ENCODE results near the gene SPTSSB. TPM values are rescaled to one million over a fixed set of nuclear protein-coding genes. Genes with fewer than 3 reads are reported as not detected.

Gene SPTSSB
- total RNA-seq, 1 donor from 2014 or later, result 0.50 TPM

DNA sequence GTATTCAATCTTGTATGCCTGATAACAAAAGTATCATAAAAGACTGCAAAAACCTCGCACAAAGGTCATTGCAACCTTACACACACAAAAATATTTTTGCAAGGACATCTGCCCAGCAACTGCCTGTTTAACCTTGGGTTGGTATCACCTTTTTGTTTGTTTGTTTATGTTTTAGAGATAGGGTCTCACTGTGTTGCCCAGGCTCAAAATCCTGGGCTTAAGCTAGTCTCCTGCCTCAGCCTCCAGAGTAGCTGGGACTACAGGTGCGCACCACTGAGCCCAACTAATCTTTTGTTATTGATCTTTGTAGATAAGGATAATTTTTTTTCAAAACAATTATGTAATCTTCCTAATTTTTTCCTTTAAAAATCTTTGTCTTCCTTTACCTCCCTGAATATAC is 54.2 kb downstream of the SPTSSB start:
- Histone ChIP-seq H3K36me3 (ENCODE audit: insufficient read depth, low read length) (no peaks in the 10 kb centered on the region), H3K27ac (ENCODE audit: low read depth, low read length) (no peak overlapping the region), H3K4me2 (ENCODE audit: low read length) (no peak overlapping the region), H2AFZ (ENCODE audit: low read depth, low read length) (no peak overlapping the region), H3K4me1 (ENCODE audit: insufficient read depth, low read length) (no peaks in the 10 kb centered on the region), H3K79me2 (ENCODE audit: insufficient read depth, low read length) (no peaks in the 10 kb centered on the region), H3K27me3 (ENCODE audit: insufficient read depth, low read length) (no peaks in the 10 kb centered on the region), H3K4me3 (ENCODE audit: insufficient read depth, low read depth, low read length) (no peak overlapping the region), H3K9ac (ENCODE audit: low read length) (no peak overlapping the region), H3K9me3 (ENCODE audit: insufficient read depth, low read depth, low read length) (no peaks in the 10 kb centered on the region), H4K20me1 (ENCODE audit: insufficient read depth, low read length) (no peaks in the 10 kb centered on the region)
- TF ChIP-seq, protein P1, sequence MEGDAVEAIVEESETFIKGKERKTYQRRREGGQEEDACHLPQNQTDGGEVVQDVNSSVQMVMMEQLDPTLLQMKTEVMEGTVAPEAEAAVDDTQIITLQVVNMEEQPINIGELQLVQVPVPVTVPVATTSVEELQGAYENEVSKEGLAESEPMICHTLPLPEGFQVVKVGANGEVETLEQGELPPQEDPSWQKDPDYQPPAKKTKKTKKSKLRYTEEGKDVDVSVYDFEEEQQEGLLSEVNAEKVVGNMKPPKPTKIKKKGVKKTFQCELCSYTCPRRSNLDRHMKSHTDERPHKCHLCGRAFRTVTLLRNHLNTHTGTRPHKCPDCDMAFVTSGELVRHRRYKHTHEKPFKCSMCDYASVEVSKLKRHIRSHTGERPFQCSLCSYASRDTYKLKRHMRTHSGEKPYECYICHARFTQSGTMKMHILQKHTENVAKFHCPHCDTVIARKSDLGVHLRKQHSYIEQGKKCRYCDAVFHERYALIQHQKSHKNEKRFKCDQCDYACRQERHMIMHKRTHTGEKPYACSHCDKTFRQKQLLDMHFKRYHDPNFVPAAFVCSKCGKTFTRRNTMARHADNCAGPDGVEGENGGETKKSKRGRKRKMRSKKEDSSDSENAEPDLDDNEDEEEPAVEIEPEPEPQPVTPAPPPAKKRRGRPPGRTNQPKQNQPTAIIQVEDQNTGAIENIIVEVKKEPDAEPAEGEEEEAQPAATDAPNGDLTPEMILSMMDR (IDR thresholded peaks at IDR 0.05; ENCODE audit: insufficient read depth, low read depth, low read length), result no peak
- no peak for TF ChIP-seq EZH2 (IDR thresholded peaks at IDR 0.05; ENCODE audit: insufficient read depth, low read length)
- FAIRE-seq (no peak), DNase-seq (ENCODE audit: low read depth) (no peak)
- Mint-ChIP-seq H3K9me3 (ENCODE audit: unreplicated experiment) (peaks cover 11% of the 10 kb centered on the region), H3K36me3 (ENCODE audit: low read depth, unreplicated experiment) (no peaks in the 10 kb centered on the region), H3K4me3 (ENCODE audit: unreplicated experiment) (no peak overlapping the region), H3K27me3 (ENCODE audit: low read depth, unreplicated experiment) (no peaks in the 10 kb centered on the region), H3K27ac (ENCODE audit: unreplicated experiment) (no peak overlapping the region), H3K4me1 (ENCODE audit: low read depth, unreplicated experiment) (peaks cover 13% of the 10 kb centered on the region)

DNA sequence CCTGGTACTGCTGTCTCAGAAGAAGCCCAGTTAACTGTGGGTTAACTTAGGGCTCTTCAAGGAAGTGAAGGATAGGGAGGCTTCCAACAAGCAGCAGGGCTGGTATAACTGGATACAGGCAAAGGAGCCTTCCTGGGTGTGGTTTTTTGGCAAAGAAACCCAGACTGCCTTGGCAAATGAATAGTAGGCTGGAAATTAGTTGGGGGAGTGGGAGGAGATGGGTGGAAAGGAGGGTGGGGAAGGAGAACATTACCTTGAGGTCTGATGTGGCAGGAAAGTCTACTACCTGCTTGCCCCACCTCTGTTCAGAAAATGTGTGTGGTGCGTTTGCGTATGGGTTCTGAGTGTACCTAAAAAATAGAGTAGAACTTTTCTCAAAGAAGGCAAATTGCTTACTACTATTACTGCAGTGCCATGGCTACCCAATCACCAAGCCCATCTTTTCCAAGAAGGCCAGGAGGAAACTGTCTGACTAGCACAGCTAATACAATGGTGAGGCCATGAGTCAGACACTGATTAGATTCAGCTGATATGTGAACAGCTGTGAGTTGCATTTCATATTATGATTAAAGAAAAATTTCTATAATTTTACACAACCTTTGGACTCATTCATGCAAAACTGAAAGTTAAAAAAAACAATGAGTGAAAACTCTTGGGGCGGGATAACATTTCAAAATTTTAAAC is 55.2 kb downstream of the SPTSSB start:
- no peak for TF ChIP-seq EZH2 (IDR thresholded peaks at IDR 0.05; ENCODE audit: insufficient read depth, low read length)
- TF ChIP-seq, protein P1 (IDR thresholded peaks at IDR 0.05; ENCODE audit: insufficient read depth, low read depth, low read length), result no peak
- FAIRE-seq (no peak), DNase-seq (ENCODE audit: low read depth) (peak; percentile 54)
- H4K20me1 ChIP-seq (ENCODE audit: insufficient read depth, low read length), result no peaks in the 10 kb centered on the region
- Mint-ChIP-seq H3K4me1 (ENCODE audit: low read depth, unreplicated experiment) (peaks cover 13% of the 10 kb centered on the region), H3K36me3 (ENCODE audit: low read depth, unreplicated experiment) (no peaks in the 10 kb centered on the region), H3K27me3 (ENCODE audit: low read depth, unreplicated experiment) (no peaks in the 10 kb centered on the region), H3K9me3 (ENCODE audit: unreplicated experiment) (peaks cover 9% of the 10 kb centered on the region), H3K27ac (ENCODE audit: unreplicated experiment) (no peak overlapping the region), H3K4me3 (ENCODE audit: unreplicated experiment) (no peak overlapping the region)
- no peaks in the 10 kb centered on the region for H3K27me3 ChIP-seq (ENCODE audit: insufficient read depth, low read length)
- no peak overlapping the region for H2AFZ ChIP-seq (ENCODE audit: low read depth, low read length)
- H3K4me2 ChIP-seq (ENCODE audit: low read length), result no peak overlapping the region
- no peak overlapping the region for H3K9ac ChIP-seq (ENCODE audit: low read length)
- no peak overlapping the region for H3K4me3 ChIP-seq (ENCODE audit: insufficient read depth, low read depth, low read length)
- H3K9me3 ChIP-seq (ENCODE audit: insufficient read depth, low read depth, low read length), result no peaks in the 10 kb centered on the region
- no peaks in the 10 kb centered on the region for H3K36me3 ChIP-seq (ENCODE audit: insufficient read depth, low read length)
- no peaks in the 10 kb centered on the region for H3K79me2 ChIP-seq (ENCODE audit: insufficient read depth, low read length)
- H3K27ac ChIP-seq (ENCODE audit: low read depth, low read length), result peak overlapping the region; percentile 8
- H3K4me1 ChIP-seq (ENCODE audit: insufficient read depth, low read length), result no peaks in the 10 kb centered on the region

DNA sequence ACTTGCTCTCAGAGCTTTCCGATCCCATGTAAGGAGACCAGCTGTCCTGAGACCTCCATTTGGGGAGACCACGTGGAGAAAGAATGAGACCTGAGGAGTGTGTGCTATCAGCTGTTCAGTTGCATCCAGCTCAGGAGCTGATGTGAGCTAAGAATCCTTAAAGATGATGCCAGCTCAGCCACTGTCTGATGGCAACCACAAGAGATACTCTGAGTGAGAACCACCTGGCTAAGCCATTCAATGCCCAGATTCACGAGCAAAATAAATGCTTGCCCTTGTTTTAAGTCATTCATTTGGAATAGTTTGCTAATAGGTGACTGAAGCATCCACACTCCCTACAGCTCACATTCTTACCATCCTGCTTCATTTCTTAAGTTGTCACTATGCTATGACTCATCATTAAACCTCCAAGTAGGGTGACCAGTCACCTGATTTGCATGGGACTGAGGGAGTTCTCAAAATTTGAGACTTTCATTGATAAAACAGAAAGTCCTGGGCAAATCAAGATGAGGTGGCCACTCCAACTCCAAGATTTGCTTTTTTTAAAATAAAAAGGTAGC is 56.4 kb downstream of the SPTSSB start:
- peaks cover 13% of the 10 kb centered on the region for H3K4me1 Mint-ChIP-seq (ENCODE audit: low read depth, unreplicated experiment)
- H3K79me2 ChIP-seq (ENCODE audit: insufficient read depth, low read length), result no peaks in the 10 kb centered on the region
- no peak overlapping the region for H3K4me3 ChIP-seq (ENCODE audit: insufficient read depth, low read depth, low read length)
- no peaks in the 10 kb centered on the region for H3K9me3 ChIP-seq (ENCODE audit: insufficient read depth, low read depth, low read length)
- H3K27me3 Mint-ChIP-seq (ENCODE audit: low read depth, unreplicated experiment), result no peaks in the 10 kb centered on the region
- H3K27me3 ChIP-seq (ENCODE audit: insufficient read depth, low read length), result no peaks in the 10 kb centered on the region
- H2AFZ ChIP-seq (ENCODE audit: low read depth, low read length), result no peak overlapping the region
- H3K9me3 Mint-ChIP-seq (ENCODE audit: unreplicated experiment), result no peaks in the 10 kb centered on the region
- DNase-seq (ENCODE audit: low read depth) (peak; percentile 20), FAIRE-seq (no peak)
- H3K4me1 ChIP-seq (ENCODE audit: insufficient read depth, low read length), result no peaks in the 10 kb centered on the region
- H3K36me3 ChIP-seq (ENCODE audit: insufficient read depth, low read length), result no peaks in the 10 kb centered on the region
- H3K27ac ChIP-seq (ENCODE audit: low read depth, low read length), result no peak overlapping the region
- no peak overlapping the region for H3K9ac ChIP-seq (ENCODE audit: low read length)
- no peak overlapping the region for H3K4me2 ChIP-seq (ENCODE audit: low read length)
- TF ChIP-seq, protein P1 (IDR thresholded peaks at IDR 0.05; ENCODE audit: insufficient read depth, low read depth, low read length), result no peak
- no peak for TF ChIP-seq EZH2 (IDR thresholded peaks at IDR 0.05; ENCODE audit: insufficient read depth, low read length)
- no peak overlapping the region for H3K27ac Mint-ChIP-seq (ENCODE audit: unreplicated experiment)
- H4K20me1 ChIP-seq (ENCODE audit: insufficient read depth, low read length), result no peaks in the 10 kb centered on the region
- no peaks in the 10 kb centered on the region for H3K36me3 Mint-ChIP-seq (ENCODE audit: low read depth, unreplicated experiment)
- no peak overlapping the region for H3K4me3 Mint-ChIP-seq (ENCODE audit: unreplicated experiment)
